Mesenchymal stem cell (in vitro differentiated cells and primary cell): ENCODE data around the gene COMP.
A peak's percentile ranks its signal among the peaks of the same experiment; 100 is the strongest.

Experiments
- DNase-seq: peaks from one replicate; pipeline ENCODE4 v3.0.0-alpha.2; 2013
- H2AFZ ChIP-seq: one replicate; pipeline ENCODE4 v1.6.1; 2013; ENCODE audit warnings: low read depth, mild to moderate bottlenecking, control low read depth, inconsistent platforms, low read length, moderate library complexity
- H2AK5ac ChIP-seq: 2 replicates; pipeline ENCODE4 v1.6.1; 2013; ENCODE audit warnings: low read length, moderate library complexity, mild to moderate bottlenecking, inconsistent platforms; ENCODE audit not compliant: severe bottlenecking
- H2BK120ac ChIP-seq: one replicate; pipeline ENCODE4 v1.6.1; 2013; ENCODE audit warnings: low read depth, mild to moderate bottlenecking, inconsistent platforms, low read length, moderate library complexity
- H2BK12ac ChIP-seq, 2 experiments: one replicate each; pipeline ENCODE4 v1.6.1; 2013; ENCODE audit warnings: inconsistent platforms in 2 of 2, low read length in 2 of 2, mild to moderate bottlenecking in 2 of 2, moderate library complexity in 2 of 2, control low read depth in 1 of 2
- H2BK15ac ChIP-seq: one replicate; pipeline ENCODE4 v1.6.1; 2013; ENCODE audit warnings: mild to moderate bottlenecking, low read depth, inconsistent platforms; ENCODE audit not compliant: poor library complexity, severe bottlenecking
- H2BK5ac ChIP-seq: 2 replicates; pipeline ENCODE4 v1.6.1; 2013; ENCODE audit warnings: low read depth, mild to moderate bottlenecking, low read length, control low read depth, inconsistent platforms; ENCODE audit not compliant: poor library complexity, severe bottlenecking
- H3K14ac ChIP-seq, 2 experiments: one replicate each; pipeline ENCODE4 v1.6.1; 2013; ENCODE audit warnings: inconsistent platforms in 2 of 2, low read length in 2 of 2, control low read depth in 1 of 2, mild to moderate bottlenecking in 1 of 2, moderate library complexity in 1 of 2
- H3K18ac ChIP-seq, 2 experiments: one replicate each; pipeline ENCODE4 v1.6.1; 2013; ENCODE audit warnings: inconsistent platforms in 2 of 2, low read length in 2 of 2, control low read depth in 1 of 2, low read depth in 1 of 2, mild to moderate bottlenecking in 1 of 2
- H3K23ac ChIP-seq, 2 experiments: one replicate each; pipeline ENCODE4 v1.6.1; 2013; ENCODE audit warnings: inconsistent platforms in 2 of 2, low read length in 2 of 2, mild to moderate bottlenecking in 2 of 2, moderate library complexity in 2 of 2, control low read depth in 1 of 2
- H3K27ac ChIP-seq: 2 replicates; pipeline ENCODE4 v1.5.1; 2013; ENCODE audit warnings: mild to moderate bottlenecking, moderate library complexity, low read length, control low read depth, inconsistent platforms; ENCODE audit not compliant: poor library complexity, severe bottlenecking
- H3K27me3 ChIP-seq, 2 experiments: 2 replicates each; pipeline versions ENCODE4 v1.6.1 to v1.7.0; 2013; ENCODE audit warnings: low read length in 2 of 2, mild to moderate bottlenecking in 2 of 2, moderate library complexity in 2 of 2, control low read depth in 1 of 2, inconsistent platforms in 1 of 2; ENCODE audit not compliant: control insufficient read depth in 1 of 2, insufficient read depth in 1 of 2
- H3K36me3 ChIP-seq, 2 experiments: 2 replicates each; pipeline versions ENCODE4 v1.6.1 to v1.7.0; 2013; ENCODE audit warnings: low read length in 2 of 2, control low read depth in 1 of 2, inconsistent platforms in 1 of 2, low read depth in 1 of 2, mild to moderate bottlenecking in 1 of 2; ENCODE audit not compliant: insufficient read depth in 2 of 2, control insufficient read depth in 1 of 2
- H3K4ac ChIP-seq, 2 experiments: one replicate each; pipeline ENCODE4 v1.6.1; 2013; ENCODE audit warnings: inconsistent platforms in 2 of 2, low read length in 2 of 2, mild to moderate bottlenecking in 2 of 2, moderate library complexity in 2 of 2, control low read depth in 1 of 2, low read depth in 1 of 2
- H3K4me1 ChIP-seq: 2 replicates; pipeline ENCODE4 v1.6.1; 2013; ENCODE audit warnings: low read depth, low read length, control low read depth; ENCODE audit not compliant: control insufficient read depth, insufficient read depth
- H3K4me2 ChIP-seq: 2 replicates; pipeline ENCODE4 v1.6.1; 2013; ENCODE audit warnings: low read length, mild to moderate bottlenecking, inconsistent platforms; ENCODE audit not compliant: poor library complexity, severe bottlenecking
- H3K4me3 ChIP-seq, 2 experiments: 2 replicates each; pipeline versions ENCODE4 v1.5.1 to v1.7.0; 2013; ENCODE audit warnings: low read length in 2 of 2, mild to moderate bottlenecking in 2 of 2, control low read depth in 1 of 2, low read depth in 1 of 2; ENCODE audit not compliant: insufficient read depth in 1 of 2
- H3K79me1 ChIP-seq: replicated peaks from 2 replicates; pipeline ENCODE4 v1.6.1; 2013; ENCODE audit warnings: mild to moderate bottlenecking, control low read depth, low read length, inconsistent platforms; ENCODE audit not compliant: poor library complexity, severe bottlenecking
- H3K9ac ChIP-seq: 2 replicates; pipeline ENCODE4 v1.7.0; 2013; ENCODE audit warnings: mild to moderate bottlenecking, low read length, moderate library complexity
- H3K9me3 ChIP-seq: 2 replicates; pipeline ENCODE4 v1.7.0; 2013; ENCODE audit warnings: mild to moderate bottlenecking, low read length; ENCODE audit not compliant: control insufficient read depth
- H4K8ac ChIP-seq: one replicate; pipeline ENCODE4 v1.6.1; 2013; ENCODE audit warnings: inconsistent platforms, mild to moderate bottlenecking, low read length, moderate library complexity
- H4K91ac ChIP-seq: one replicate; pipeline ENCODE4 v1.6.1; 2013; ENCODE audit warnings: mild to moderate bottlenecking, low read length, inconsistent platforms
- WGBS: methylation state at CpG from one replicate; pipeline ENCODE4 v1.1.7; 2013; ENCODE audit warnings: mixed read lengths; 5-methylcytosine and 5-hydroxymethylcytosine counted together

Gene COMP

DNA sequence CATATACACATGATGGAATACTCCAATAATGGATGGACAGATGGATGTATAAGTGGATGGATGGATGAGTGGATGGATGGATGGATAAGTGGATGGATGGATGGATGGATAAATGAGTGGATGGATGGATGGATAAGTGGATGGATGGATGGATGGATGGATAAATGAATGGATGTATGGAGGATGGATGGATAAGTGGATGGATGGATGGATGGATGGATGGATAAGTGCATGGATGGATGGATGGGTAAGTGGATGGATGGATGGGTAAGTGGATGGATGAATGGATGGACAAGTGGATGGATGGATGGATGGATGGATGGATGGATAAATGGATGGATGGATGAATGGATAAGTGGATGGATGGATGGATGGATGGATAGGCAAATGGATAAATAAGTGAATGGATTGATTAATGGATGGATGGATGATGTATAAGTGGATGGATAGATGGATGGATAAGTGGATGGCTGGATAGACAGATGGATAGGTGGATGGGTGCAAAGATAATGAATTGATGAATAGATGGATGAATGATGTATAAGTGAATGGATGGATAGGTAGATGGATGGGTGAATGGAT, 8.4 kb upstream of the COMP start:
- Histone ChIP-seq H2AFZ (no peak overlapping the region), H3K79me1 (no peaks in the 10 kb centered on the region), H2BK15ac (no peak overlapping the region), H2BK5ac (no peak overlapping the region), H2AK5ac (no peak overlapping the region), H3K36me3 (no peaks in the 10 kb centered on the region), H3K9me3 (no peaks in the 10 kb centered on the region), H3K4me2 (no peak overlapping the region), H3K23ac (no peak overlapping the region), H2BK120ac (no peak overlapping the region), H3K4ac (no peak overlapping the region), H2BK12ac (no peak overlapping the region), H3K18ac (no peak overlapping the region), H3K4me1 (peaks cover 5% of the 10 kb centered on the region), H4K8ac (no peak overlapping the region), H3K4me3 (no peak overlapping the region), H4K91ac (no peak overlapping the region), H3K27ac (no peak overlapping the region), H3K14ac (no peak overlapping the region), H3K9ac (no peak overlapping the region), H3K27me3 (peaks cover 48 to 66% of the 10 kb centered on the region in 2 experiments)
- no peak for DNase-seq

DNA sequence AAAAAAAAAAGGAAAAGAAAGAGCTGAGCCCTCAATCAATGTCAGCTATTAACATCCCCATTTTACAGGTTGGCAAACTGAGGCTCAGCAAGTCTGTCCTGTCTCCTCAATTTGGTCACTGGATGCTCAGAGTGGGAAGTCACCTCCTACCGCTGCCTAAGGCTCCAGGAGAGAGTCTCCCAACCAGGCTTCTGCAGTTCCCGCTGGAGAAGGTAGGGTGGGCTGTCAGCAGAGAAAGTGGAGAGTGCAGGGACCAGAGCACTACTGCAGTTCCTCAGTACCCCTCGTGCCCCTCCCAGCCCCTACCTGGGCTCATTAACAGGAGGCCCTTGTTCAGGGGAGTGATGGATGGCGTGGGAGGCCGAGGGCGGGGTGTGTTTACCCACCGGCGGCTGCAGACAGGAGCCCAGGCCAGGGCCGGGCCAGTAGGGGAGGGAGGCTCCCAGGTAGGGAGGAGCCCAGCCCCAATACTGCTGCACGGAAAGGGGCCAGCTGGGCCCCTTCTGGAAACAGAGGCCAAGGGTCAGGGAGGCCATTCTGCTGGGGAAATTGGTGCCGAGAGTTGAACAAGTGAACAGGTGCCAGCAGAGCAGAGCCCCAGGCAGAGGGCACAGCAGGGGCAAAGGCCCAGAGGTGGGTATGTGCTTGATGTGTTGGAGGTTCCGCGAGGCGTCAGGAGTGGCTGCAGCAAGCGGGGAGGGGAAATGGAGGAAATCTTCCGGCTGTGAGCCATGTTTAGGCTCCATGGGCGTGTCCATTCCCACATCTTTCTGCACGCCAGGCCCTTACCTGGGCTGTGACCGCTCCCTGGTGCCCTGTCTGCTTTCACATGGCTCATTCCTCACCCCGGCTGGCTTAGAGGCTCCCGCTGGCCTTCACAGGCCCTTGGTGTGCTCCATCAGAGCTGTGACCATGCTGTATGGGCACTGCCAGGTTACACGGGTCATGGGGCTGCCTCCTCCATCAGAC, 7.6 kb upstream of the COMP start:
- Histone ChIP-seq H3K4ac (no peak overlapping the region), H3K4me2 (no peak overlapping the region), H2BK12ac (no peak overlapping the region), H2BK5ac (no peak overlapping the region), H3K14ac (no peak overlapping the region), H3K9me3 (no peaks in the 10 kb centered on the region), H3K4me3 (no peak overlapping the region), H2AFZ (no peak overlapping the region), H2BK15ac (no peak overlapping the region), H3K79me1 (no peaks in the 10 kb centered on the region), H2AK5ac (no peak overlapping the region), H3K23ac (peak overlapping the region in 1 of 2 experiments; percentile 42), H3K27me3 (peaks cover 48 to 72% of the 10 kb centered on the region in 2 experiments), H3K18ac (no peak overlapping the region), H4K91ac (no peak overlapping the region), H3K36me3 (no peaks in the 10 kb centered on the region), H2BK120ac (no peak overlapping the region), H4K8ac (no peak overlapping the region), H3K4me1 (peaks cover 5% of the 10 kb centered on the region), H3K27ac (no peak overlapping the region), H3K9ac (no peak overlapping the region)
- DNase-seq, result no peak
- 55% methylated on average over 20 of the region's 22 CpGs for WGBS

DNA sequence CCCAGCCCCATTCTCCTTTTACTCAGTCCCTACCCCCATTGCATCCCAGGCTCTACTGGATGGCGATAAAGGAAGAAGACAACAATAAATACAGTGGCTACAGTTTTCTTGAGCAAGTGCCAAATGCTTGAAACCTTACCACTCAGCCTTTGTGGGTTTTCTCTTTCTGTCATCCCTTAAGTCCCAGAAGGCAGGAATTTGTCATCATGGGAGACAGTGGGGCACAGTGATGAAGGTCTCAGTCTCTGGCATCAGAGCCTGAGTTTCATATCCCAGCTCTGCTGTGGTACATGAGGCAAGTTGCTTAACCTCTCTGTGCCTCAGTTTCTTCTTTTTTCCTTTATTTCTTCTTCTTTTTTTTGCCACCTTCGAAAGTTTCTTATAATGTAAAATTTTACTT, 5.1 kb upstream of the COMP start:
- no peak overlapping the region for H3K18ac ChIP-seq
- no peak overlapping the region for H2AFZ ChIP-seq
- no peak overlapping the region for H2AK5ac ChIP-seq
- H3K23ac ChIP-seq, result no peak overlapping the region
- no peak overlapping the region for H4K91ac ChIP-seq
- no peak overlapping the region for H2BK15ac ChIP-seq
- H2BK120ac ChIP-seq, result no peak overlapping the region
- peaks cover 10% of the 10 kb centered on the region for H3K4me1 ChIP-seq
- 56% methylated on average over 1 of the region's 2 CpGs for WGBS
- H3K27me3 ChIP-seq, result peaks cover 58 to 86% of the 10 kb centered on the region in 2 experiments
- H3K9me3 ChIP-seq, result no peaks in the 10 kb centered on the region
- no peaks in the 10 kb centered on the region for H3K79me1 ChIP-seq
- no peak overlapping the region for H3K27ac ChIP-seq
- H4K8ac ChIP-seq, result no peak overlapping the region
- H3K9ac ChIP-seq, result peak overlapping the region; percentile 15
- H3K14ac ChIP-seq, result no peak overlapping the region
- no peak overlapping the region for H3K4me2 ChIP-seq
- DNase-seq, result no peak
- H2BK12ac ChIP-seq, result no peak overlapping the region
- no peak overlapping the region for H3K4ac ChIP-seq
- no peak overlapping the region for H2BK5ac ChIP-seq
- H3K36me3 ChIP-seq, result no peaks in the 10 kb centered on the region
- H3K4me3 ChIP-seq, result no peak overlapping the region

DNA sequence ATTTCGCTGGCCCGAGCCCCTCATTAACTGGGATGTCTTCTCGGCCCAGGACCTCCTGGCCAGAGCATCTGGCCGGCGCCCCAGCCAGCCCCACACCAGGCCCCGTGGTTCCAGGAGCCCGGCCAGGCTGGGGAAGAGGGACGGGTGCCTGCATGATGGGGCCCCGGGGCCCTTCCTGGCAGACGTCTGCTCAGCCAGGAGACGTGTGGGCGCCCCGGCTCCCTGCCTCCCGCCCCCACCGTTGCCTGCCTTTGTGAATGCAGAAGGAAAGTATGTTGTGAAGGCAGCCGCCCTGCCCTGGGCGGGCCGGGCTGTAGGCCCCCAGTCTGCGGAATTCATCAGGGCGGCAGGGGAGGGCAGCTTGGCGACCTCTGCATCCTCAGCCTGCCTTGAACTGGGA, 4.4 kb upstream of the COMP start:
- Histone ChIP-seq H3K9ac (peak overlapping the region; percentile 15), H3K36me3 (no peaks in the 10 kb centered on the region), H3K9me3 (no peaks in the 10 kb centered on the region), H2BK15ac (no peak overlapping the region), H2BK12ac (no peak overlapping the region), H3K79me1 (no peaks in the 10 kb centered on the region), H3K14ac (no peak overlapping the region), H2BK120ac (no peak overlapping the region), H4K91ac (no peak overlapping the region), H3K27ac (no peak overlapping the region), H2AFZ (no peak overlapping the region), H3K4me2 (no peak overlapping the region), H3K23ac (no peak overlapping the region), H3K4ac (no peak overlapping the region), H3K27me3 (peaks cover 58 to 86% of the 10 kb centered on the region in 2 experiments), H3K4me1 (peaks cover 17% of the 10 kb centered on the region), H3K18ac (no peak overlapping the region), H3K4me3 (no peak overlapping the region), H2AK5ac (no peak overlapping the region), H2BK5ac (no peak overlapping the region), H4K8ac (no peak overlapping the region)
- WGBS, result 39% methylated on average over 21 of the region's 21 CpGs
- DNase-seq, result no peak
